Measurements from ENCODE around the gene BMPR1B.

Gene BMPR1B

GRCh38 chr4:94968493-94968892, 210.7 kb downstream of the BMPR1B start:
- no peak for DNase-seq

DNA sequence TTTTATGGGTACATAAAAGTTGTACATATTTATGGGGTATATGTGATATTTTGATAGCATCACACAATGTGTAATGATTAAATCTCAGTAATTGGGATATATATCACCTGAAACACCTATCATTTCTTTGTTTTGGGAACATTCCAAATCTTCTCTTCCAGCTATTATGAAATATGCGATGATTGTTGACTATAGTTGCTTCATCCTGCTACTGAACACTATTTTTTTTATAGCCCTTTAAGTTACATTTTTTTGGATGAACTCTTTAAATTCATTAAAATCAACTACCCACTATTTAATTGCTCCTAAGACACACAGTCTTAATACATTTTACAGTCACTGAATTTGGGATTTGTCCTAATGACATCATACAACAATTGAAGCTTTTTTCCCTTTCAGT, 212.9 kb downstream of the BMPR1B start:
- no peak for DNase-seq

- no peak for DNase-seq
These were observed 217.0 kb downstream of the BMPR1B start for GRCh38 chr4:94974773-94975172.

DNA sequence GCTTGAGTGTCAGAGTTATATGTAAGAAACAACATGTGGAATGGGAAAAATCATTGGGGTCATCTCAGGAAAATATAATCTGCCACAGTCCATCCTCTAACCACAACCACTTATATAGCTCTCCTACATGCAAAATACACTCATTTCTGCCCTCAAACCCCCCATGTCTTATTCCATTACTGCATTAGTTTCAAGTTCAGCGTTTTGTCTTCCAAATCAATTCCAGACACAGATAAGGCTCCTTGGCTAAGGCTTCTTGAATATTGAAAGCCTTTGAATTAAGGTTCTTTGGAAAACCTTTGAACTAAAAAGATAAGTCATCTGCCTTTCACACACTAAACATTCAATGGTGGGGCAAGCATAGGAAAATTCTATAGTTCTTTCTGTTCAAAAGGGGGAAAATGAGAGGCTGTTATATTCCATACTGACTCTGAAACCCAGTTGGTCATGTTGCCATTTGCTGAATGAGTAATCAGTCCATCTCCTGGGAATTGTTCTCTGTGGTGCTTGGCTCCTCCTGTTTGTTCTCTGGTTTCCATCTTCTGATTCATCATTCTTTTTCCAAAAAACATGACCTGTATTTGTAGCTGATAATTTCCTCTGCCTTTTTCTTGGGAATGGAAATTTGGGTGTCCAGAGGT, 218.7 kb downstream of the BMPR1B start:
- DNase-seq, result no peak

- no peak for DNase-seq
These were observed 221.1 kb downstream of the BMPR1B start for GRCh38 chr4:94978904-94979303.

DNA sequence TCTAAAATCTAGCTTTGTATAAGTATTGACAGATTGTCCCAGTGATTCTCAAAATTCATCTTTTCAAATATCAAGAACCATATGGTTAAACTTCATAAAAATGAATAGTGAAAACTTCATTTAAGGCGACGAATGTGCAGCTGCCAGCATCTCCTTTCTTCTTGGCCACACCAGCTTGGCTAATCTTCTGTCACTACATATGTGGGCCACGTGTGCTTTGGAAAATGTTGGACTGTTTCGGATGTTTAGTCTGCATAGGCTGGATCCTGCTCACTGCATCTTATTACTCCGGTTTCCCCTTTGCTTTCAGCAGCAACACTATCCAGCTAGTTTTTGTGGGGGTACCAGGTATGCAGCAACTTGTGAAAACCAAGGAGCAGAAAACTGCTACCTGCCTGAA, 221.9 kb downstream of the BMPR1B start:
- DNase-seq, result no peak

DNA sequence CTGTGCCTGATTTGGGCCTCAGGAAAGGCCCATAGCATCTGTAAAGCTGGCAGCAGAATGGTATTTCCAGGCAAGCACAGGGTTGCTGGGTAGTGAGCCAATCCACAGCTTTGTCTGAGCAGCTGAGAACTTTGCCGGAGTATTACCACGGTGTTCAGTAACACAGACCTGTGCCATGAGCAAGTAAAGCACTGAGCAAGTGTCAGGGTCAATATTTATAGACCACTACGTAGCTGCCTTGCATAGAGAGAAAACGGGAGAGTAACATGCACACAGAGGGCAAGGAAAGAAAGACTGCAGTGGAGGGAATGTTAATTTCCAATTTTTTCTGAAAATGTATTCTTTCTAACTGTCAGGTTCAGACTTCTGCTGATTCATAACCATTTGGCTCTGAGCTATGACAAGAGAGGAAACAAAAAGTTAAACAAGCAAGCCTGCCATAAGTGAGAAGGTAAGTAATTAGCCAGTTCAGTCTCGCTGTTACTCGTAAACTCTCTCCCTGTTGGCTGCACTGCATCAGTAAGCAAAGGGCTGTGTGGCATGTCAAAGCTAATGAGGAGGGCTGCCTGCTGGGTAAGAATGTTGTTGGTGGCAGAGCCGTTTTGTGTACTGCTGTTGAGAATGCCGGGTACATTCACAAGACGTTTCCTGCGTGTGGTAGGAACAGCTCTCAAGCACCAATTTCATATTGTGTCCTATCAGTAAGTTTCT, 238.1 kb downstream of the BMPR1B start:
- DNase-seq, result no peak

GRCh38 chr4:95000076-95000648, 242.4 kb downstream of the BMPR1B start:
- no peak for DNase-seq

DNA sequence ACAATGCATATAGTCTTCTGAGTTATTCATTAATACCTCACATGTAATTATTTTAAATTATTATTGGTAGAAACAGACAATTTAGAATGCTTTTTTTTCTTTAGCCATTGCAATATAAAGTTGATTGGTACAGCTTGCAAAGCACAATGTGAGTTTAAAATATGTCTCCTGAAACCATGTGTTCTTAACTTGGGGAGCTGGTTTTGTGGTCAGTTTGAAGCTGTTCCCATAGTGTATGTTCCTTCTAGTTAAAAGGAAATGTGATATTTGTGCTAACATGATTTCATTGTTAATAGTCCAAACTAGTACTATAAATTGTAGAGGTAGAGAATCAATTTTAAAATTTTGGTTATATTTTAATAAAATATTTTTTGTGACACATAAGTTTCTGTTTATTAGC, 247.2 kb downstream of the BMPR1B start:
- DNase-seq, result no peak

DNA sequence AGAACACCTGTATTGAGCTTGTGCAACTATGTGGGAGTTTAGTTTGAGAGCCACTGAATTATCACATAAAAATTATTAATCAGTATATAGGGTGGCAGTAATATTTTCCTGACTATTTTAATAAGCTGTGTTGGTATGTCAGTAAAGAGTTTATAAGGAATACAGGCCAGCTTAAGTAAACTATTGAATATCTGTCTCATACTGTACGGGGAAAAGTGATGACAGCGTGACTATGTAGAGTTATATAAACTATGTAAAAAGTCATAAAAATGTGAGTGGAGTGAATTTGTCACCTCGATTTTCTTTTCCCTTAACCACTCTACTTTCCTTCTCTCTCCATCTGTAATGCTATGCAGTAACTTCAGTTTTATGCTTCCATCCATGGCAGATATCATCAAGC, 250.2 kb downstream of the BMPR1B start:
- DNase-seq, result no peak

DNA sequence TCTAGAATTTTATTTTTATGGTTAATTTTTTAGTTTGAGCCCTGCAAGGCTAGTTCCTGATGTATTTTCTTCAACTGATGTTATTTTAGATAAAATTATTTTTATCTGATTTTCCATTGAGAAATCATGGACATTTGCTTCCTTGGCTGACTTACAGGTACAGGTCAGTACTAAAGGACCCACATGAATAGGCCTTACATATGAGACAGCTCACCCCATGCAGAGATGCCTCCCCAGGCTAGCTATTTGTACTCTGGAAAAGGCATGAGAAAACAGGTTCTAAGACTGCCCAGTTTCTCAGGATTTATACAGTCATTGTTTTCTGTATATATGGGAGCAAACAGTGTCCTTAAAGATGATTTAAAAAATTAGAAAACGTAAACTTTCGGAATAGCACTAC, 255.5 kb downstream of the BMPR1B start:
- no peak for DNase-seq

- DNase-seq, result no peak
These were observed 256.3 kb downstream of the BMPR1B start for GRCh38 chr4:95014068-95014467.

DNA sequence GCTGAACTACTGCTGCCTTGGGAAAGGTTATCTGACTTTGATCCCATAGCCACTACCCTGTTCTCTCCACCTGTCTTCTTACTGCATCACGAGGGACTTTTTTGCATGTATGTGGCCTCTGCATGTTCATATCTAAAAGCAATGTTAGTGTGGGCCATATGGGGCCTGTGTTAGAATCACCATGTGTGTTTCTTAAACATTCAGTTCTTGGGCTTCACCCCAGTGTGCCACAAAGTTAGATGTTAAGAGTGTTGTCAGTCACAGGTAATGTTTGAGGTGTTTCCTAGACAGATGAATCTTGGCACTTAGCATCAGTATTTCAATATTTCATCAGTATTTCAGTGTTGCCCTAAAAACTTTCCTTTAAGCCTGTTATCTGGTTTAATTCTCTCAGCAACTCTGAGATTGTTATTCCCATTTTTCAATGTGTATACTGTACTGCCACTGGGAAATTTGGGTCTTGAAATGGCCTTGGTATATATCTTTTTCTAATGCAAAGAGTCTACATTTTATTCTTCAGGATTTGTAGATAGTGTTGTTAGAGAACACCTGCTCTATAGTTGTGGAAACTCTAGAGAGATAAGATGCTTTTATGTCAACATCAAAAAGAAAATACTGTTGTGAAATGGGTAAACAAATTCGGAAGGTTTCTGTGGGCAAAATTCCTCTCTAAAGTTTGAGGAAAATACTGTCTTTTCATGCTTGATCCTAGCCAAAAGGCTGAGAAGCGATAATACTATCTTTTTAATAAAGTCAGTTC, 259.7 kb downstream of the BMPR1B start:
- DNase-seq, result no peak

GRCh38 chr4:95018785-95019184, 261.0 kb downstream of the BMPR1B start:
- no peak for DNase-seq

GRCh38 chr4:95020521-95020920, 262.8 kb downstream of the BMPR1B start:
- DNase-seq, result no peak

DNA sequence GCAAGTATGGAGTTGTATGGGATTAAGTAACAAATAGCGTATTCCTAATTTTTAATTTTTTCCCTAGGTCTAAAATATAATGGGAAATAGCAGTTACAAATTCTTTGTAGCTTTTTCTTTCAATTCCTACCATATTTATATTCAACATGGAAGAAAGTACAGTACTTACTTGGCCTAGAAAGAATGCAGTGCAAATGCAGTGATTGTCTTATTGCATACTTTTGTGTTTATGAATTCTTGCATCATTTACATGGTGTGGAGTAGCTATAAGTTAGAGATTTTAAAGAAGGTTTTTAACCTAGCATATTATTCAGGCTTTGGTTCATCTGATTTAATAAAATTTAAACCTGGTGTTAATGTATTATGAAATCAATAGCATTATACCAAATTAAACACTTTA, 263.3 kb downstream of the BMPR1B start:
- no peak for DNase-seq

DNA sequence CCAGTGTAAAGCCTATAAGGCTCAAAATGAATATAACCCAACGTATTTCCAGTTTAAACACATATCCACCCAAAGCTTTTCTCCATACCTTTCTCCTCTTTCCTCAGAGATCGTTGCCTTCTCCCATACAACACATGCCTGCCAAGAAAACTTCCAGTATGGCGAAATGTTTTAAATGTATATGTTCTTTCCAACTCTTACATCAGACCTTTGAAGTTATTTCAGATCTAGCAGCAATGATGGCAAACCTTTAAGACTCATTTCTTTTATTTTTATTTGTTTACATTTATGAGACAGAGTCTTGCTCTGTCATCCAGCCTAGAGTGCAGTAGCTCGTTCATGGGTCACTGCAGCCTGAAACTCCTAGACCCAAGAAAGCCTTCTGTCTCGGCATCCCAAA, 265.4 kb downstream of the BMPR1B start:
- no peak for DNase-seq

- DNase-seq, result no peak
These were observed 270.3 kb downstream of the BMPR1B start for GRCh38 chr4:95027905-95028618.

GRCh38 chr4:95038791-95039190, 281.0 kb downstream of the BMPR1B start:
- DNase-seq, result no peak

GRCh38 chr4:95044324-95044837, 286.6 kb downstream of the BMPR1B start:
- no peak for DNase-seq

DNA sequence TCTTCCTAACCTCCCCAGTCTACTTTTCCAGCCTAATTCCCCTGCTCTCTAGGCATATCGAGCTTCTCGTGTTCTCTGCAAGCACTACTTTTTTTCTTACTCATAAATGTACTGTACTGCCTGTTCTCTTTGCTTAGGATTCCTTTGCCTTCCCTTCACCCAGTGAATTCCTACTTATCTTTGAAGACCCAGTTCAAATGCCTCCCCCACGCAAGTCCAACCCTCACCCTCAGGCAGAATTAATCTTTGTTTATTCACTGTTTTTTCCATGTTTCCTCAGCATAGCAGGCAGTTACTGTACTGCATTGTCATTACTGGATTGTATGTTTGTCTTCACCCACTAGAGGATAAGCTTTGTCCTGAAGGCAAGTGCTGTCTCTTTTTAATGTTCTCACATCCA, 287.7 kb downstream of the BMPR1B start:
- no peak for DNase-seq

GRCh38 chr4:95048296-95048695, 290.5 kb downstream of the BMPR1B start:
- no peak for DNase-seq

Data from GDM1 (cell line).